HG02885 (cell line): ENCODE data around the gene NKAIN2.
"Not testable (repeated sequence)": the region's sequence is repeated elsewhere in the genome, so short reads cannot be mapped to it uniquely, and the experiment has no call there.

Experiments used
- ATAC-seq: cut with Tn5 transposase; IDR thresholded peaks from one replicate; pipeline ENCODE4 v1.9.1; 2021; ENCODE audit warnings: mild to moderate bottlenecking; ENCODE audit not compliant: unreplicated experiment, poor library complexity

NKAIN2 gene

DNA sequence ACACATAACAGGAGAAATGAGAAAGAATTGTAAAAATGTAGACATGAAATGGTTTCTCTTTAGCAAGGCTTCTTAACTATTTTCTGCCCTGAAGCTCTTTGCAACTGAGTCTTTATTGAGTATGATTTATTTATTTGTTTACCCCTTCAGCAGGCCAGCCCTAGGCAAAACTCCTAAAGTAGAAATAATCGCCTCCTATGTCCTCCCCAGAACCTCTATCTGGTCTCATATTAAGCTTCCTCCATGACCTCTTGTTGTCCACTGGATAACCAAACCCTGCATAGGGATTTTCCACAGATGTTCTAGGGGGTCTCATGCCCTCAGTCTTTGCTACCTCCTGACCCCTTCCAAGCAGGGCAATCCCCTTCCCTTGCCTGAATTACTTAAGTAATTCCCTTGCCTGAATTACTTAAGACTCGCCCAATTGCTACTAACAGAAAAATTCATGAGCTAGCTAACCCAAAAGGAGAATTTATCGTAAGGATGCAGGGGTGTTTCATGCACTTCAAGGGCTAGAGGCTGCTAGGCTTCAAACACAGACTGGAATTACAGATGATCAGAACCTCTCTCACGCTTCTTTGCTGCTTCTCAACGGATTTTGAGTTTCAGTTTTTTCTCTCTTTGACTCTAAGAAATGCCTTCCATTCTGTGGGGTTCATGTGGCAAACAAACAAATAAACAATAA lies 732.6 kb downstream of the NKAIN2 start:
- ATAC-seq, result no peak

DNA sequence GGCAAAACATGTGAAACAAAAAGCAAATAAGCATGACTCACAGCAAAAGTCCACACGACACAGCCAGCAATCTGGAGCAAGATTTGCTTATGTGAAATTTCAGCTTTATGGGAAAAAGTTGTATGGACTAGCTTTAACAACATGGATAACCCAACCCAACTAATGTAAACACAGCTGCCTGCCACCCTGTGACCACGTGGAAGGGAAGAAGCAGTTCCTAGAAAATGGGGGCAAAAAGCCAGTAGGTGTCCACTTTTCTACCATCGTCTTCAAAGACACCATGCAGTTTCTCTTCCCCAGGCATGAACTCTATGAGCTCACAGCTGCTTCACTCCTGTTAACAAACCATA lies 733.2 kb downstream of the NKAIN2 start:
- ATAC-seq, result no peak

DNA sequence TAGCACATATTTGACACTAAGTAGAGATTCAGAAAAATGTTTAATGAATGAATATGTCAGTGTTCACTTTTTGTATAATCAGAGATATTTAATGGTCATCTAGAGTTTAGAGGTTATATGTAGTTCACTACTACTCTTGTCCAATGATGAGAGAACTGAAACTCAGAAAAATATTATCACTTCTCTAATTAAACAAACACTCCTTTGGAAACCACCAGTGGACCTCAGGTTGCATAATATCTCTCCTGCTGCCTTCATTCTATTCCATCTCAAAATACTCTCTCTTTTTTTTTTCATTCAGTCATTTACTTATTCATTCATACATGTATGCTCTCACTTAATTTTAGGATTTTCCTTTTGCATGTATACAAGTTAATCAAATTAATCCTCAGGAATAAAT lies 735.4 kb downstream of the NKAIN2 start:
- ATAC-seq, result no peak

DNA sequence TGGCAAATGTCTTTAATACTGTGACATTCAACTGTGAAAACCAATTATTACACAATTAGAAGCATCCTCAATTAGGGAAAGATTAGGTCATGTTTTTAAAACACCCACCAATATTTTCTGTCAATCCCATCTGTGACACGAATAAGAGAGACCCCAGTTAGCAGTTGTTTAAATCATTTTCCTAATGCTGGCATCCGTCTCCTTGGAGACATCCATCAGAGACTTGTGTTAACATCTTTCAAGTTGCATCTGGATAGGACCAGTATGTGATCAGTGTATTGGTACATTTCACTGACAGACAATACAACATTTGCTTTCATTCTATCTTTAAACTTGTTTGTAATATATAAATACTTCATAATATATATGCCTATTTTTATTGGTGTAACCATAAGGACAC lies 737.9 kb downstream of the NKAIN2 start:
- ATAC-seq, result no peak

DNA sequence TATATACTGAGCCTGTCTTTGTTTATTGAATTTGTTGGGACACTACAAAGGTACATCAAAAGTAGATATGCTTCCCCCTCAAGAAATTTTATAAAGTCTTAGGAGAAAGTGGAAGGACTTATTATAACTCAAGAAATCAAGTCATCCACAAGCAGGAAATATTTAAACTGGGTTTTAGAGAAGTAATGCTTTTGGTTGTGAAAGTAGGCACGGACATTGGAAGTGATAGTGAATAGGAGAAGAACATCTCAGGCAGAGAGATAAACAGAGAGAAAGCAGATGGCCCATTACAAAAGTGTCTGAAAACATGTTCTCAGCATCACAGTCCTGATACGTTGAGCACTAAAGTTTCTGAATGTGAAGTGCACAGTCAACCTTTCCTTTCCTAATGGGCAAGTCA lies 742.9 kb downstream of the NKAIN2 start:
- no peak for ATAC-seq

DNA sequence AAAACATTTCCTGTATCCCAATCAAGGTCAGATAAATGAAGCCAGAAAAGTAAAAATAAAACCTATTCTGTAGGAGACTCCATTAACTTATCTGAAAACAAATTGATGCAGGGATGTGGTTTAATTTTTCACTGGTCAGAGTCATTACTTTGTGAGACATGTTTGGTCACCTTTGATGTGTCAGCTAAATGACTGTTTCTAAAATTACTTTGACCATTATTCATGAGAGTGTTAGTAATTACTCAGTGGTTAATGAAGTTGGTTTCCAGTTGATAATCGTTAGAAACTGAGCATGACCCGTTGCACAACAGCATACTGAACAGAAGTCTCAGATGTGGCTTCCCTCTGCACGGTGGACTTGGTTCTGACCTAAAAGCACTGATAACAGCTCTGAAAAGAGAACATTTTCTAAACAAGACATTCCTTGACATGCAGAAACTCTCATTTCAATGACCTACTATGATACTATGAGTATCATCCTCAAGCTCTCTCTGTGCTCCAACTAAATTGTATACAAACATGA lies 748.1 kb downstream of the NKAIN2 start:
- no peak for ATAC-seq

DNA sequence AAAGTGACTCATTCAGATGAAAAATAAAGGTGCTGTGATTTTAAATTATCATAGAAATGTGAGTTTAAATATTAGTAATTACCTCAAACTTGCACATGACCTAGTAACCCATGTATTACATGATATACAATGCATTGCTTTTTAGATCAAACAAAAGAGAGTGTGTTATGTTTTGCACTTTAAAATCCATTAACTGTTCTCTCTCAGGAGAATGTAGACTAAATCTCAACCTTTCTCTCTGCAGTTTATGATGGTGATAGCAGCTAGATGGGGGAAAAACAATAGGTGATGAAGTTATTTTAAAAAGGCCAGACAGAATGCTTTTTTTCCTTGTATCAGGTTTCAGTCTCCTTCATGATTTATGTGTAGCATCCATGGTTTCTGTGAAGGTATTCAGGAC lies 754.2 kb downstream of the NKAIN2 start:
- ATAC-seq, result no peak

DNA sequence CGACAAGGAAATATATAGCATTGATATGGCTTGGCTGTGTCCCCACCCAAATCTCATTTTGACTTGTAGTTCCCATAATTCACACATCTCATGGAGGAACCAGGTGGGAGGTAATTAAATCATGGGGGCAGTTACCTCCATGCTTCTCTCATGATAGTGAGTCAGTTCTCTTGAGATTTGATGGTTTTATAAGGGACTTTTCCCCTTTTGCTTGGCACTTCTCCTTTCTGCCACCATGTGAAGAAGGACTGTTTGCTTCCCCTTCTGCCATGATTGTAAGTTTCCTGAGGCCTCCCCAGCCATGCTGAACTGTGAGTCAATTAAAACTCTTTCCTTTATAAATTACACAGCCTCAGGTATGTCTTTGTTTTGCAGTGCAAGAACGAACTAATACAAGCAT lies 756.4 kb downstream of the NKAIN2 start:
- not testable (repeated sequence) for ATAC-seq

DNA sequence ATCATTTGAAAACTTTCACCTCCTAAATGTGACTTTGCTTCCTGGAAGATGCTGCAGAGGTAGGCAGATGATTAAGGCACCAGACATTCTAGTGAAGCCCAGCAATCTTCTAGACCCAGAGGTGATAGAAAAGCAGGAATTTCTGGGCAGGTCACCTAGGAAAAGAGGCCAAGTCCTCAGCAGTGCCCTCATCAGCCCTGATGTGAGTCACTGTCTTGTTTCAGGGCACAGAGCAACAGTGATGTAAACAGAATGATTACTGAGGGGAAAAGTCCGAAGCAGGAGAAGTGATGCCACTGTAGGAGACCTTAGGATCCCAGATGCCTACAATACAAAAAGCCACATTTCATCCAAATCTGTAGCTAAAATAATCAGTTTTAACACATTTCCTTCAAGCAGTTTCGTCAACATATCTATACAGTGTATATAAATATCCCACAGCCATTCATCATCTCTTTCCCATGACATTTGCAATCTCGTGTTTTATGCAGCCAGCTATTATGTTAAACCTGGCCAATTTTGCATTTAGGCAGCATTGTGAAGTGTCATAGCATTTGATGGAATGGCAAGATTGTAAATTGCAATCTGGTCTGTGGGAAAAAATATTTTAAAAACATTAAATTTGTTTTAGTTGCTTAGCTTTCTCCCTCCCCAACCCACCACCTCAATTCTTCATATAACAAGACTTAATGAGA lies 757.4 kb downstream of the NKAIN2 start:
- no peak for ATAC-seq

DNA sequence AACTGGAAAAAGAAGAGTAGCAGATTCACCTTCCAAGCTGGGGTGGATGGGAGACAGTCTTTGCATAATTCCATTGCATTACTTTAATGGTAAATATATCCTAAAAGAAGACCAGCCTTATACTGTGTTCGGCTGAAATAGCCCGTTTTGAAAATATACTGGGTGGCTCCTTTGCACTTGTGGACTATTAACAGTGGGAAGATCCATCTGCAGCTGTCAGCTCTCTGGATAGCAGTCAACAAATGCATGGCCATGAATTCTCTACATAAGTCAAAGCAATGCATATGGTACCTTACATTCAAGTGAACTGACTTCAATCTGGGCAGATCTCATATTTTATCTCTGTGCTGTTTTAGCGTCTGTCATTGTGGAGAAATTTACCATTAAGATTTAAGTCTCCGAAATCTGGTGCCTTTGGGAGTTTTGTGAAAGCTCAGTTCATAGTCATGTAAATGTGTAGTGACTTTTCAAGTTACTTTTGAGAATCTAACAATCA lies 758.0 kb downstream of the NKAIN2 start:
- no peak for ATAC-seq

DNA sequence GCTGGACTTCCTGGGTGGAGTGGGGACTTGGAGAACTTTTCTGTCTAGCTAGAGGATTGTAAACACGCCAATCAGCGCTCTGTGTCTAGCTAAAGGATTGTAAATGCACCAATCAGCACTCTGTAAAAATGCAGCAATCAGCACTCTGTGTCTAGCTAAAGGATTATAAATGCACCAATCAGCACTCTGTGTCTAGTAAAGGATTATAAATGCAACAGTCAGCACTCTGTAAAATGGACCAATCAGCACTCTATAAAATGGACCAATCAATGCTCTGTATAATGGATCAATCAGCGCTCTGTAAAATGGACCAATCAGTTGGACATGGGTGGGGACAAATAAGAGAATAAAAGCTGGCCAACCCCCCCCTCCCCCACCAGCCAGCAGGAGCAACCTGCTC lies 760.5 kb downstream of the NKAIN2 start:
- ATAC-seq, result not testable (repeated sequence)

DNA sequence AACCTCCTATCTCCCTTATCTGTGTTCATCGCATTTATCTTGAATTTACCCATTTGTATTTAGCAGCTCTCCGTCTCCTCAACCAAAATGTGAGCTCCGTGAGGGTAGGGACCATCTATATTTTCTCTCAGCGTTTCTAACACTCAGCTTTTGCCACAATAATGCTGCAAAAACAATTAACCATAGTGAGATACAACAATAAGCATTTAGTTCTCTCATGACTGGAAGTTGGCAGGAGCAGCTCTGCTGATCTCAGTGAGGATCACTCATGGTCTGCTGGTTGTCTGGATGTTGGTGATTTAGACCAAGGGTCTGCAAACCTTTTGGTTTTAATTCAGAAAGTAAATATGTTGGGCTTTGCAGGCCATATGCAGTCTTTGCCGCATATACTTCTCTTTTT lies 763.7 kb downstream of the NKAIN2 start:
- ATAC-seq, result no peak

DNA sequence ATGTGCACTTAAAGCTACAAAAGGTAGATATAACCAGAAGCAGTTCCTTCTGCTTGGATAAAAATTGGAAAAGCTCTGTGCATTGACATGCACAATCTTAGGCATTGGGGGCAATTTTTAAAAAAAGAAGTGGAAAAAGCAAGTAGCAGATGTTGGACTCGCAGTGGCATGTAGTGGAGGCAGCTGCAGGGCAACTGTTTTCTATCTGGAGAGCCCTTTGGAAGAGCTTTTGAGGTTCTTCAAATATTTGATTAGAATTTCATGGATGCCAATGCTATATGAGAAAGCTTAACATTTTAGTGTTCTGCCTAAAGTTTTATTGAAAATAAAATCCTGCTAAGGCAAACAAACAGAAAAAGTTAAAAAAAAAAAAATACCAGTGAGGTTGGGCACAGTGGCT lies 770.3 kb downstream of the NKAIN2 start:
- ATAC-seq, result no peak

DNA sequence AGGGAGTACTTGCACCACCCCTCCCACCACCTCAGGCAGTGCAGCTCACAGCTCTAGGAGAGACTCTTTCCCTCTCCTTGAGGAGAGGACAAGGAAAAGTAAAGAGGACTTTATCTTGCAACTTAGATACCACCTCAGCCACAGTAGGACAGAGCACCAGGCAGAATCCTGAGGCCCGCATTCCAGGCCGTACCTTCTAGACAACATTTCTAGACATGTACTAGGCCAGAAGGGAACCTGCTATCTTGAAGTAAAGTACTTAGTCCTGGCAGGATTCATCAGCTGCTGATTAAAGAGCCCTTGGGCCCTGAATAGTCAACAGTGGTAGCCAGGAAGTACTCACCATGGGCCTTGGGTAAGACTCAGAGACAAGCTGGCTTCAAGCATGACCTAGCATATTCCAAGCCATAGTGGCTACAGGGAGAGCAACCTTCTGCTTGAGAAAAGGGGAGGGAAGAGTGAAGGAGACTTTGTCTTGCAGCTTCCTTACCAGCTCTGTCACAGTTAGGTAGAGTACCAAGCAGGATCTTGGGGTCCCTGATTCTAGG lies 774.1 kb downstream of the NKAIN2 start:
- no peak for ATAC-seq

DNA sequence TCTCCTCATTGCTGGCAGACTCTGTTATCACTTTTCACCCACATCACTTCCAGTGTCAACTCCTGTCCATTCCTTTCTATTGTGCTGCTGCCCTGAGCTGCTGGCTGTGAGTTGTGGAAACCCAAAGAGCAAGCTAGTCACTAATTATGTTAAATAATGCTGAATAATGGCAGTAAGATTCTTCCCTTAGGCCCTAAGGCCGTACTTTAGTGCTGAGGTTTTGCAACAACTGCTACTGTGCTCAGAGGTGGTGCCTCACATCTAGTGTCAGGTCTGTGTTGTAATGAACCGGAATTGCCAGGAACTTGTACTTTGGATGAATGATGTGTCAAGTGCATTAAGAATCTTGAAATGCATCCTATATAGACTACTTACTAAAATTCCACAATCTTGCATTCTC lies 786.3 kb downstream of the NKAIN2 start:
- ATAC-seq, result no peak

DNA sequence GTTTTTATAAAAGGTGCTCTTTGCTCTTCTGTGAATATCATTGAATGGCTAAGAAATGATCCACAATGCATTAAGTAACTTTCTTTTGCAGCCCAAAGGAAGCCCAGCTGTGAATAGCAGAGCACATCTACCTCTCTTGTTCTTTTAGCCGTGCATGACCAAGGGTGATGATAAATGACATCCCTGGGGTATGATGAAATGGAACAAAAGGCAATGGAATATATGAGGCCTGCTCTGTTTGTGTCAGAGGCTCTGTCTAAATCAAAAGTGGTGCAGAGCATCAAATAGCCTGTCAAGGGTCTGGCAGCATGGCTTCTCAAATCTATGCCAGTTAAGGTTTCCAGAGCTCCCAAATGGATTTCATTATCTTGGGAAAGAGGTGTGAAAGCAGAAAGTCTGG lies 796.0 kb downstream of the NKAIN2 start:
- ATAC-seq, result no peak

DNA sequence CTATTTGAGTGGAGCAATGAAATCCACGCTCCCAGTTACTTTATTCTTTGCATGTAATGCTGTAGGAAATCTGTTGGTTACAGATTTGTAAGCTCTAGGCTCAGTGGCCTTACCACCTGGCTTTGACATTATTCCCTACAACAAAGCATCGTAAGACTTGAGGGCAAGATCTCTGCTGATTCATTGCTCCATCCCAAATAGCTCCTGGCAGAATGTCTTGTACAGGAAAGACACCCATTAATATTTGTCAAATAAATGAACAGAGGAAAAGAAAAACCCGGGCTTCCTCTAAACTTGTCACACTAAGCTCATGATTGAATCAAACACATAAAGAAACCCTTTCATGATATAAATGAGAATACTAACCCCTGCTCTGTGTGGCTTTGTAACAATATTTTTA lies 801.1 kb downstream of the NKAIN2 start:
- ATAC-seq, result no peak

DNA sequence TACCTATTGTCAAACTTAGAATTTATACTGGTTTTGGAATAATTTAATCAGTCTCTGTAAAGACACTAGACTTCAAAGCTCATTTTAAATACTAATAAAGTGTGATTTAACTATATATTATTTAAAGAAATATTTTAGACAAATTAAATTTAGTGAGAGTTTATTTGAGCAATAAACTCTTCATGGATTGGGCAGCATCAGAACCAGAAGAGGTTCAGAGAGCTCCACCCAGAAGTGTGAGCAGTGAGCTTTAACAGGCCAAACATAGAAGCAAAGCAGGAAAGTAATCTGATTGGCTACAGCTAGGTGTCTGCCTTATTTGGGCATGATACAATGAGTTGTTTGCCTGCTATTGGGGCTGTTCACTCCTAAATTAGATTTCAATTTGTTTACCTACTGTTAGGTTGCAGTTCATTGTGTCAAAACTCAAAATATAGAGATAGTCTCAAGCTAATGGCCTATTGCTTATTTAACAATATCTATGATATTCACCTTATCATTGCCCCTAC lies 803.5 kb downstream of the NKAIN2 start:
- no peak for ATAC-seq

DNA sequence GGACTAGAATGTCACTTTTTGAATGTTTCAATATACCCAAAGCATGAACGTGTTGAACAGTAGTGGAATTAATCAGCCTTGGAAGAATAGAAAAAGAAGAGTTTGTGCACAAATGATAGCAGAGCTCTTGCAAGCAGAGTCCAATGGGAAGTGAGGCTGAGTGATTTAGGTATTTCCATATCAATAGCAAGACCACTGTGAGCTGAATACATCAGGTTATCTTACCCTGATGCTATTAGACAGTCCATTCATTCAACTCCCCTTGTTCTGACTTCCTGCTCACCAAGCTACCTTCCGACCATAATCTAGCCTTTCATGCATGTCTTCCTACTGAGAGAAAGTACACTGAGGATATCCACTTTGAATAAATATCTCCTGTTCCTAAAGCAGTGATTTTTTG lies 809.4 kb downstream of the NKAIN2 start:
- ATAC-seq, result no peak

DNA sequence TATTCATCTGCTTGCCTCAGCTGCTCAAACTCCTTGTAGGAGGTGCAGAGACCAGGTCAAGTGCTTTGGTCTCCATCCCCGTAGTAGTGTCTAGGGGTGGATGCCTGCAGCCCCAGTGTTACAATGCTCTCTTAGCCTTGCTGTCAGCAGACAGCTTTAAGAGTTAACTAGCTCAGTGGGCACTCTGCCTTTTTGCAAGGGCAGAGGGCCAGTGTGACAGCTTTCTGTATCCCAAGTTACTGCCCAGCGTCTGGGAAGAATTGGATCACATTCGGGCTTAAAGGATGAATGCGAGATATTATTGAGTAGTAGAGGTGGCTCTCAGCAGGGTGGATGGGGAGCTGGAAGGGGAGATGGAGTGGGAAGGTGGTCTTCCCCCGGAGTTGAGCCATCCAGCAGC lies 818.7 kb downstream of the NKAIN2 start:
- no peak for ATAC-seq

DNA sequence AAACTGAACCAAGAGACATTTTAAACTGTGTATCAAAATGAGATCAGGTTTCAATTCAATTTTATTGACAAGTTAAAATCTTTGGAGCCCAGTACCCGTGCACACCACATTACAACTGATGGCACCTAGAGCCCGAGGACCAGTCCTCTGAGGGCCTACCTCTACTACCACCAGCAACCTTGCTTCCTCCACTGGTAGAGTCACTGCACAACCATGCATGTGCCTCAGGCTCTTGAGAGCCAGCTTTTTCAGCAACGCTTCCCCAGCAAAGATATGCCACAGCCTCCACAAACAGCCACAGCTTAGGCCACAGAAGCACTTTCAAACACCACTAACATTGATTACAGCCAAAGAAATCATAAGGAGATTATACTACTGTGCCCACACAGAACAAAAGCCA lies 830.0 kb downstream of the NKAIN2 start:
- ATAC-seq, result no peak
